Uterus (tissue), 2 donors: ENCODE data around the gene HOXA9.

Experiments used
- CTCF ChIP-seq, 4 experiments: fragments of 200-600 bp in 2 of 4; fragments of 450-650 bp in 2 of 4; sonication (generic) in 2 of 4; IDR thresholded peaks; one replicate each; pipeline ENCODE4 v1.5.1; 2016 to 2019; ENCODE audit warnings: antibody characterized with exemption in 4 of 4, mild to moderate bottlenecking in 2 of 4, moderate library complexity in 1 of 4
- POLR2A ChIP-seq, 2 donors: fragments of 450-650 bp; IDR thresholded peaks; one replicate each; pipeline ENCODE4 v1.6.1; 2016; ENCODE audit warnings: antibody characterized with exemption in 2 of 2, mild to moderate bottlenecking in 1 of 2, moderate library complexity in 1 of 2

DNA sequence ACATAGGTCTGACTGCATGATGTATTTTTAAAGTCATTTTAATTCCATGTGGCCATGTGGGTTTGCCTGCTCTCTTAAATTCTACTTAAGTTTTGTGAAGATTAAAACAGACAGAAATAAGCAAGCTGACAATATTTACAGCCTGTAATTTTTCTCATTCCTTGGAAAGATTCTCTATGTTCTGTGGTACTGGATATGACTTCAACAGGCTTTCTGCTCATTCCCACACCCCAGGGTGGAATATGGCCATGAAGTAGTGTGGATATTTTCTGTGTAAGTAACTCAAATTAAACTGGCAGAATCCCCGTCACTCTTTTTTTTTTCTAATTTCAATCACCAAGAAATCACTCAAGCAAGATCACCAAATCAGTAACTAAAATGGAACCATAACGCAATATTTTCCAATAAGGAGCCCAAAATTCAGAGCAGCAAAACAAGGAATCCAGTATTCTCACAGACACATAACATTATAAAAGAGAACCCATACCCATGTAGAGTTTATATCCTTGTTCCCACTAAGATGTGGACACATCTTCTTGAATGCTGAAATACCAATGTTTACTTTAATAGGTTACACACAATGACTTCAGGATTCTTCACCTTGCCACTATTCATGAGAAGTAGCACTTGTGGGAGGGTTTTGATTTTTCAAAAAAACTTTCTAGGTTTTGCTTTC, 27.6 kb downstream of the HOXA9 start:
- TF ChIP-seq CTCF (IDR thresholded peaks at IDR 0.05) (no peak), POLR2A (IDR thresholded peaks at IDR 0.05) (no peak)
